Measurements from ENCODE around the gene LMCD1.

The LMCD1 gene

GRCh38 chr3:8506571-8507061 lies 5.0 kb downstream of the LMCD1 start:
- DNase-seq = no peak

DNA sequence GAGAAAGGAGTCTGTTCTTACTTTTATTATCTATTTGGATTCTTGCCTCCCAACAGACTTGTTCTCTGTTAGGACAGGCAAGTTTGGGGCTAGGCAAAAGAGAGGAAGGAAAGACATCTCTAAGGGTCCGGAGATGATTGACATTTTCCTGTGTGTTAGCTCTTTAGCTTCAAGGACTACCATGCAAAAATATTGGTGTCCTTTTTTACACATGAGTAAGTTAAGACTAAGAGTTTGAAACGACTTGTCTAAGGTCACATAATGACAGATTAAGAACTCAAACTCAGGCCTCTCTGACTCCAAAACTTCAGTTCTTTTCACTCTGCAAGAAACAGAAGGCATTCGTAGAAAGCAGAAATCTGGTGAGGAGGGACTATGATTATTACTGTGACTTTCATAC lies 5.9 kb downstream of the LMCD1 start:
- no peak for DNase-seq

DNA sequence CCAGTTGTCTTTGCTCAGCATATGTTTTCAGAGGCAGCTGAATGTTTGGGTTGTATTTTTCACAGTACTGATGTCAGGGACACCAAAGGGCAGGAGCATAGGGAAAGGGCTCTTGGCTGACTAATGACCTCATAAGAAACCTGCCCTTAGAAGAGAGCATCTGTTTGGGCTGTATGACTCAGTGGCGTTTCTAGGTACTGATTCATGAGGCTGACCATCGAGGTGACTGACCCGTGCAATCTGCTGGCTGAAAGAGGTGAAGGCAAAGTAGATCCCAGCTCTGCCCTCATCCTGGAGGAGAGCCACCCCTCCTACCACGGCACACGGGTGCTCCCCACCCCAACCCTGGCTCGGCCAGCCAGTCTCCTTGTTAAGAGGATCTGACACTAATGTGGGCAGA lies 8.3 kb downstream of the LMCD1 start:
- DNase-seq = no peak

DNA sequence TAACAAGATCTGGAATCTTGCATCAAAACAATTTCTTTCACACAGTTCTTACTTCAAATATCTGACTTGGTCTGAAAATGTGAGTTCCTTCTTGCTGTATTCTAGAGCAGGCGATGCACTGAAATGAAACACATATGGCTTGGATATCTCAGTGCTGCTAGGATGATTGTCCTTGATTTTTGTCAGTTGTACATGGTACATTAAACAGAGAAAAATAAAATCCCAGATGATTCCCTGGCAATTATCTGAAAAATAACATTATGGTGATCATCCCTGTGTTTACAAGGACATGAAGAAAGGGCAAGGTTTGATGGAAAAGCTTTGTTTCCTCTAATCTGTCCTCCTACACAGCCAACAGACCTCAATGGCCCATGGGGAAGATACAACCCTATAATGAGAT lies 10.6 kb downstream of the LMCD1 start:
- no peak for DNase-seq

DNA sequence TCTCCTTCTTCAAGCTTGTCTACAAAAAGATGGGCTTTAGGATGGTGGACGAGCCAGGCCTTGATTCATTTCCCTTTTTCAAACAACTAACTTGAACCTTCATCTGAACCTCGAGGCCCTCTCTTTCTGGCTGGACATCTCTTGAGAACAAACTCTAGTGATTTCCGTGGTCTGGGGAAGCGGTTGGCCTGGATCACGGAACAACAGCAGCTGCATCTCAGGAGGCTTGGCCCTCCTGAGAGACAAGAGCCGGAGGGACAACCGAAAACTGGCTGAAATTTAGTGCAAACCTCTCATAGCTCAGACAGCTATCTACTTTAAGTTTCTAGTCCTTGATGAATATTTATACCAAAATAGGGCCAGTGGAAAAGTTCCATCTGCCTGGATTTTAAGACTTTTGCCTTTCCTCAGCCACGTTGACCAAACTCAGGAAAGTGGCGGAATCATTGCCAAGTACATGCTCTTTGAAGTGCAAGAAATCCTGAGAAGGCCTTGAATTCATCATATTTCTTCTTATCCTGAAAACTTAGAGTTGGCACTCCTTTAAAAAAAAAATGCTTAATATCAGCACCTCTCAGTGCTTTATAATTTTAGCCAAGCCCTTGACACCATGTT lies 14.5 kb downstream of the LMCD1 start:
- no peak for DNase-seq

DNA sequence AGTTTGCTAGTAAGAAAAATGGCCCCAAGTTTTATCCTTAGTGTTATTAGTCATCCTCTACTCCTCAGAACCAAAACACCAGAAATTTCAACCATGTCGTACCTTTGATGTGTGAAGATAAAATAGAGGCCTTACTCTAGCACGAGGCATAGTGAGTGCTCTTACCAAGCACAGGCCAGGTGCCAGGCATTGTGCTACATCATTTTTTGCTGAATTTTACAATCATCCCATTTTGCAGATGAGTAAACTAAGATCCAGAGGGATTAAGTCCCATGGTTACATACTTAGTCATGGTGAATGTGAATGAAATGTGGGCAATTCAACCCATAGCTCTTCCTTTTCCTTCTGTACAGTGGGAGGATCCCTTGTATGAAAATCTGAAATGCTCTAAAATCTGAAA lies 15.2 kb downstream of the LMCD1 start:
- no peak for DNase-seq

- no peak for DNase-seq
Measured at GRCh38 chr3:8517487-8517886, 15.9 kb downstream of the LMCD1 start.

GRCh38 chr3:8518138-8518537 lies 16.5 kb downstream of the LMCD1 start:
- no peak for DNase-seq

GRCh38 chr3:8519156-8519555 lies 17.5 kb downstream of the LMCD1 start:
- DNase-seq = no peak

DNA sequence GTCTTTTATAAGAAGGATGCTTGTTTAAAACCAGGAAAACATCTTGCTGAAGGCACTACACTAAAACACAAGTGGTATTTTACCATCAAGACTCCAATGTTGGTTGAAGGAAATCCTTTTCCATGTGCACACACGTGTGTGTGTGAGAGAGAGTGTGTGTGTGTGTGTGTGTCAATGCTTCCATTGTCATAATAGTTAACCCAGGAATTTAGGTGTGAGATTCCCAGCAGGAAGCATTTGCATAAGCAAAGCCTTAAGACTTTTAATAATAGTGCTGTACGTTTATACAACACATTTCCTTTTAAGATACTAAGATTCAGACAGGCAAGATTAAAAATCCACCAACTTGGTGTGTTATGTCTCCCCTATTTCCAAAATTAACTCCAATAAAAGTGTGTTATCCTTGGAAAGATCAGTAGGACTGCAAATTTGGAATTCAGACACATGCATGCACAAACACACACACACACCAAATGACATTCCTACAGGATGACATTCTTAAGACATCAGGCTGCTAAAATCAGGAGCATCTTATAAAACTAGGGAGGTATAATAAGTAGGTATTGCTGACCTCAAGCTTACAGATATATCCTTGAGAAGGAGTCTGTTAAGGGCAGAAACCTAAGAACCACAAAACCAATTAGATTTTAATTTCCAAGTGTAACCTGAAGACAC lies 18.3 kb downstream of the LMCD1 start:
- no peak for DNase-seq

DNA sequence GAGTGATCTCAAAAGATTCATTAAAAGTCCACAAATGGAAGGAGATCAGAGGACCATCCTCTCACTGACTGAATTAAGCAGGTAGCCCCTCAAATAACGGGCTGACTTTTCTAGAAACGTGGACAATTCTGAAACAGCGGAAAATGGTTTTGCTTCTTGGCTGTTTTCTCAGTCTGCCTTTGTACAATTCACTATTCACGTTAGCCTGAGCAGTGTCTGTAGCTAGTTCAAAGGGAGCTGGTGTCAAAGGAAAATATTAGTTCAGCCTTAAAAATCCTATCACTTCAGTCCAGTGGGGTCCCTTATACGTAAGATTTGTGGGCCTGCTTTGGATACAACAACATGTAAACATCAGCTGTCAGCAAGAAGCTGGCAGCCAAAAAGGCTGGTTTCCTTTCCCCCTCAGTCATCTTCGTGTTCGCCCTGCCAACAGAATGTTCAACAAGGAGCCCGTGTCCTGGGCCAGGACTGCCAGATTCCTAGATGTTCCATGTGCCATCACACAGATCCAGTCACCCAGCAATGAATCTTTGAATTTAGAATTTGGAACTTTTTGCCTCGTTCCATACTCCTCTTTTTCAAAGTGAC lies 19.3 kb downstream of the LMCD1 start:
- DNase-seq = no peak

GRCh38 chr3:8523041-8523440 lies 21.4 kb downstream of the LMCD1 start:
- no peak for DNase-seq

DNA sequence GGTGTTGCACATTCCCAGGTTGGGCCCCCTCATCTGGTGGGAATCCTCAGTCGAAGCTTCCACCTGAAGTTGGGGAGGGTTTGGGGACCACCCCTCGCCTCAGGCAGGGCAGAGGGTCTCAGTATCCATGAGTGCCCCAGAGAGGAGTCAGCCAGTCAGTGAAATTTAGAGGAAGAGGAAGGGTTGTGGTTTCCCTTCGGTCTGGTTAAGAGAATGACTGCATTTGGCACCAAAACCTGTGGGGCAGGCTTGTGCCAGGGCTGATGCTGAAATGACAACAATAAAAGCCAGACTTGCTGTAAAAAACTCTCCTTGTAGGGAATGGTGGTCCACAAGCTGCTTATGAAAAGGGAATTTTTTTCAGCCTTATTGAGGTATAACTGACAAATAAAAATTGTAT lies 22.6 kb downstream of the LMCD1 start:
- no peak for DNase-seq

- no peak for DNase-seq
Measured at GRCh38 chr3:8524656-8525399, 23.2 kb downstream of the LMCD1 start.

DNA sequence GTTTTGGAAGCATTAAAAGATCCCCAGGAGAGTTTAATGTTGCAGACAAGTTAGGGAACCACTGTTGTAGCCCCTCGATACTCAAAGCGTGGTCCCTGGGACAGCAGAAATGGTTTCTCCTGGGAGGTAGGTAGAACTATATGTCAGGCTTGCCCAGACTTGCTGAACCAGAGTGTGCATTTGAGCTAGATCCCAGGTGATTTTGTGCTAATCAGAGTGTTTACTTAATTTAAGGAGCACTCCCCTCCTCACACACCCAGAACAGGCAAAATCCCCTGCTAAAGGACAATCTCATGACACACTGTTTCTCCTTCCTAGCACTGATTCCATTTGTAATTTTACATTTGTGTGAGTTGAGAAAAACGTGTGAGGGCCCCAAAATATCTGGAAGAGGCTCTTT lies 24.3 kb downstream of the LMCD1 start:
- no peak for DNase-seq

GRCh38 chr3:8529181-8529637 lies 27.6 kb downstream of the LMCD1 start:
- no peak for DNase-seq

DNA sequence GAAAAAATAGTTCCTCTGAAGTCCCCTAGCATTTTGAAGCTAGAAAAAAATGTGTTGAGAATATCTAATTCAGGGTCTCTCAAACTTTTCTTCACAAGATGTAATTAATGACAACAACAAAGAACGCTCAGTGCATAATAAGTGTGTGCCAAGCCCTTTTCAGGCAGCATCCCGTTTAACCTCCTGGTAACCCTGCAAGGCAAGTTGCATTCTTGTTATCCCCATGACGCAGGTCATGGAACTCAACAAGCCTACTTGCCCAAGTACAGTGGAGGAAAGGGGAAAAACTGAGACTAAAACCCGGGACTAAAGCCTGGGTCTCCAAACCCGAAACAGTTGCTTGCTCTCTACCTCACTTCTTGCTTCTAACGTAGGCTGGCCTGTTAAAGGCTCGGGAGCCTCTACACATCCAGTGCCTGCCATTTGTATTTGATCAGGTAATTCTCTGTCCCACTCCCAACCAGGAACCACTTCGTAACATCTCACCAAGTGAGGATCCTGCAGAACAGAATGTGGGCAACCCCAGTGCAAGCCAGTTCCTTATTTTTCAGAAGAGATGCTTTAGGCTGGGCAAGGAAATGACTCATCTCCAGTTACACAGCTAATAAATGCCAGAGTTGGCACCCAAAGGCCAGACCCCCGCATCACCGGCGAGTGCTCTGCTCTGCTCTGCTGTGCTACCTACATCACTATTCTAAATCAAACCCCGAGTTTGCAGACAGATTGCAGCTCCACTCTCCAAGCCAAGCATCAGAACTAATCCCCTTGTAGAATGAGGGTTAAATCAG lies 28.3 kb downstream of the LMCD1 start:
- DNase-seq = no peak

- DNase-seq = no peak
Measured at GRCh38 chr3:8530581-8530980, 29.0 kb downstream of the LMCD1 start.

DNA sequence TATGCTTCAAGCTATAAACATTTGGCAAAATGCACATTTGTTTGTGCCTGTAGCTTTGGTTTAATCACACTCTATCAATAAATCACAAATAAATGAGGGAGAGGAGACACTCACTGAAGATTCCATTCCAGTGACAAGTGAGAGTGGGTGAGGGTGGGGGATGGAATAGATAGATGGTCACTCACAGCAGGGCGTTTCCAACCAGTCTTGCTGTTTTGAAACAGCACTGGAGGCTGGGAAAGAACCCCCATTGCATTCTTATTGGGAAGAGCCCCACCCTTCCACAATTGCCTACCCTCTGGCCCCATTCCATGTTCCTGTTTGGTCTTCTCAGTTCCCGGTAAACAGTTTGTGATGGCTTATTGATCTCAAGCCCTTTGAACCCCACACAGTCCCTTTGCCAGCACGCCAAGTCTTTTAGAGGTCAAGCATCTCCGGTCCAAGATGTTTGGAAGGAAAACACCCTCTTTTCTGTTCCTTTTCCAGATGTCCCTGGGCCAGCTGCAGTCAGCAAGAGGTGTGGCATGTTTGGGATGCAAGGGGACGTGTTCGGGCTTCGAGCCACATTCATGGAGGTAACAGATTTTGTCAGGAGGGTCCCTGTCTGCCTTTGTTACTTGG lies 30.7 kb downstream of the LMCD1 start:
- no peak for DNase-seq

GRCh38 chr3:8536096-8537056 lies 34.8 kb downstream of the LMCD1 start:
- DNase-seq = no peak

DNA sequence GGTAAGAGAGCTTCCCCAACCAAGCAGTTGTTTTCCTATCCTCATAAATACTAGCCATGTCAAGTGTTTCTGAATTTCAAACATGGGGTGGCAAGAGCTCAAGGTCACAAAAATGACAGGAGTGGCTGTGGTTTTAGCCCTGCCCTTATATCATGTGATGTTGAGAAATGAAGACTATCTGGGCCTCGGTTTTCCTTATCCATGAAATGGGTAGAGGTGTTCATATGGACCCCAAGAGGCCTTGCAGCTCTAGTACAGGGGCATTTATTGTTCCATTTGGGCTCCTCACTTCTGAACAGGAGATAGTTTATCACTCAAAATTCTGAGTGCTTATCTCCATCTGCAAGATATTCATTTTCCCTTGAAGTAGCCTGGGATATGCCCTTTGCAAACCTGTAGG lies 35.8 kb downstream of the LMCD1 start:
- no peak for DNase-seq

Data from NK-92 treated with Interleukin-12 subunit alpha and Interleukin-12 subunit beta, amount 100 ng/mL, for 24 hours (cell line).